Nephron (organoid): ENCODE data around the gene DSC2.
"Not testable (repeated sequence)": the region's sequence is repeated elsewhere in the genome, so short reads cannot be mapped to it uniquely, and the experiment has no call there.

ENCODE experiments used
- H3K27ac Mint-ChIP-seq, 3 experiments: 2 replicates each; pipeline ENCODE4 v1.8.0; 2020; ENCODE audit warnings: mixed read lengths in 3 of 3, mild to moderate bottlenecking in 2 of 3, moderate library complexity in 1 of 3
- H3K27me3 Mint-ChIP-seq: 2 replicates; pipeline ENCODE4 v1.8.0; 2021; ENCODE audit warnings: low read depth, mild to moderate bottlenecking, moderate library complexity, mixed read lengths
- H3K36me3 Mint-ChIP-seq: 2 replicates; pipeline ENCODE4 v1.8.0; 2020; ENCODE audit warnings: low read depth, mixed read lengths
- H3K4me1 Mint-ChIP-seq: 2 replicates; pipeline ENCODE4 v1.8.0; 2020; ENCODE audit warnings: mixed read lengths
- H3K4me3 Mint-ChIP-seq, 3 experiments: 2 replicates each; pipeline ENCODE4 v1.8.0; 2020; ENCODE audit warnings: mild to moderate bottlenecking in 3 of 3, mixed read lengths in 3 of 3, moderate library complexity in 2 of 3
- H3K9me3 Mint-ChIP-seq: 2 replicates; pipeline ENCODE4 v1.8.0; 2020; ENCODE audit warnings: mixed read lengths
- CTCF ChIP-seq, 3 experiments: fragments of 200-600 bp; sonication (generic); IDR thresholded peaks; one replicate each; pipeline ENCODE4 v1.5.0; 2021; ENCODE audit warnings: antibody characterized with exemption in 3 of 3; ENCODE audit not compliant: unreplicated experiment in 3 of 3

The DSC2 gene

GRCh38 chr18:31015715-31016434 is 86.3 kb downstream of the DSC2 start:
- no peak overlapping the region for H3K4me3 Mint-ChIP-seq
- H3K27ac Mint-ChIP-seq, result no peak overlapping the region
- no peaks in the 10 kb centered on the region for H3K4me1 Mint-ChIP-seq
- no peak for TF ChIP-seq CTCF (IDR thresholded peaks at IDR 0.05; ENCODE audit: unreplicated experiment in 3 of 3)
- no peaks in the 10 kb centered on the region for H3K27me3 Mint-ChIP-seq
- H3K36me3 Mint-ChIP-seq, result no peaks in the 10 kb centered on the region
- no peaks in the 10 kb centered on the region for H3K9me3 Mint-ChIP-seq

GRCh38 chr18:31011455-31011854 is 90.8 kb downstream of the DSC2 start:
- not testable (repeated sequence) for H3K36me3 Mint-ChIP-seq, H3K4me1 Mint-ChIP-seq, H3K9me3 Mint-ChIP-seq, H3K27ac Mint-ChIP-seq, H3K27me3 Mint-ChIP-seq, H3K4me3 Mint-ChIP-seq

GRCh38 chr18:31010601-31011000 is 91.6 kb downstream of the DSC2 start:
- Mint-ChIP-seq H3K4me3 (no peak overlapping the region), H3K4me1 (no peaks in the 10 kb centered on the region), H3K9me3 (no peaks in the 10 kb centered on the region), H3K27ac (no peak overlapping the region), H3K27me3 (no peaks in the 10 kb centered on the region), H3K36me3 (no peaks in the 10 kb centered on the region)
- TF ChIP-seq CTCF (IDR thresholded peaks at IDR 0.05; ENCODE audit: unreplicated experiment in 3 of 3), result no peak
